Dedifferentiated amniotic fluid mesenchymal stem cell (primary cell): ENCODE measurements around the gene SPATA31C1.
"Not testable (repeated sequence)": the region's sequence is repeated elsewhere in the genome, so short reads cannot be mapped to it uniquely, and the experiment has no call there.

Experiments used
- DNase-seq: peaks from one replicate; pipeline ENCODE4 v3.0.0-alpha.2; 2016; ENCODE audit errors: extremely low spot score

Gene SPATA31C1

GRCh38 chr9:87886933-87887505 is 30.7 kb upstream of the SPATA31C1 start:
- no peak for DNase-seq

DNA sequence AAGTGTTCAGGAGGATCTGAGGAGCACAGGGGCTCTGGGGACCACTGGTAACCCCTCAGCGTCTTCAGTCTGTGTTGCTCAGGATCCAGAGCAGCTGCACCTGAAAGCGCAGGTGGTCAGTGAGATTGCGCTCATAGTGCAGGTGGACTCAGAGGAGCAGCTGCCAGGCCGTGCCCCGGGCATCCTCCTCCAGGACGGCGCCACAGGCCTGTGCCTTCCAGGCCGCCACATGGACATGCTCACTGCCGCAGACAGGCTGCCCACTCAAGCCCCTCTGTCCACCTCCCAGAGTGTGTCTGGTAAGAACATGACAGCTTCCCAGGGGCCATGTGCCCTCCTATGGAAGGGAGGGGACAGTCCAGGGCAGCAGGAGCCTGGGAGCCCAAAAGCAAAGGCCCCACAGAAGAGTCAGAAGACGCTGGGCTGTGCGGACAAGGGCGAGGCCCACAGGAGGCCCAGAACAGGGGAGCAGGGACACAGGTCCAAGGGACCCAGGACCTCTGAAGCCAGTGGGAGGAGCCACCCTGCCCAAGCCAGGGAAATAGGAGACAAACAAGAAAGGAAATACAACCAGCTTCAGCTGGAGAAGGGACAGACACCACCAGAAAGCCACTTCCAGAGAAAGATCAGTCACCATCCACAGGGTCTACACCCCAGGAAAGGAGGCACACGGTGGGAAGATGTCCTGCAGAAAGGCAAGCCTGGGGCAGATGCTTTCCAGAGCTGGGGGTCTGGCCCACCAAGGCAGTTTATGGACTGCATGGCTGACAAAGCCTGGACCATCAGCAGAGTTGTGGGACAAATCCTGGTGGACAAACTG is 29.9 kb upstream of the SPATA31C1 start:
- no peak for DNase-seq

GRCh38 chr9:87888501-87888900 is 29.3 kb upstream of the SPATA31C1 start:
- no peak for DNase-seq

DNA sequence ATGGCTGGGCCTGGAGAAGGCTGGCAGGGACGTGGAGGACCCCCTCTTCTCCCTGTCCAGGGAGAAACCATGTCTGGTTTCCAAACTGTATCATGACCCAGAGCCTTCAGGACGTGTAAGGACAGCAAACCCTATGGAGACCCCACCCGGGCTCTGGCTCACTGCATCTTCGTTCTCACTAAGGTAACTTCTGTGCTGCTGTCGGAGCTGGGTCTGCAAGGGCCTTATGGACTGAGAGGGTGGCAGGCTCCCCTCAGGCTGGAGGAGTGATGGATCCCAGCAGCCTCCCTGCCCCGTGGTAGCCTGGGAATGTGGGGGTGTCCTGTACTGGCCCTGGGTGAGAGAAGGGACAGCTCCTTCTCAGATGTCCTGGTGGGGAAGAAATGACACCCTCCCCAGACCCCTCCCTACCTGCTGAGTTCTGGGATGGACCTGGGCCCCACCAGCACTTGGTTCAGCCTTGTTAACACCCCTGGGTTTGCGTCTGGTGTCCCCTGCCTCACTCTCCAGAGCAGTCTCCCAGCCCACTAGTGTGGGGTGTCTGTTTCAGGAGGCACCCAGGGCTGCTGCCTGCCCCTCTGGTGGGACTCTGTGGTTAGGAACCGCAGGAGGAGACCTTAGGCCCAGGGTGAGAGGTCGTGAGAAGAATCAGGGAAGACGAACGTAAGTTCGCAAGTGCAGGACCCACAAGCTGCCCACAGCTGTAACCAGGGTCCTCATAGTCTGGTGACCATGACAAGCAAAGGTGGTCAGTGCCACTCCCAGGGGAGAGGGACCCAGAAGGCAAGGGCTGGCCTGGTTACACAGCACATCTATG is 28.5 kb upstream of the SPATA31C1 start:
- no peak for DNase-seq

DNA sequence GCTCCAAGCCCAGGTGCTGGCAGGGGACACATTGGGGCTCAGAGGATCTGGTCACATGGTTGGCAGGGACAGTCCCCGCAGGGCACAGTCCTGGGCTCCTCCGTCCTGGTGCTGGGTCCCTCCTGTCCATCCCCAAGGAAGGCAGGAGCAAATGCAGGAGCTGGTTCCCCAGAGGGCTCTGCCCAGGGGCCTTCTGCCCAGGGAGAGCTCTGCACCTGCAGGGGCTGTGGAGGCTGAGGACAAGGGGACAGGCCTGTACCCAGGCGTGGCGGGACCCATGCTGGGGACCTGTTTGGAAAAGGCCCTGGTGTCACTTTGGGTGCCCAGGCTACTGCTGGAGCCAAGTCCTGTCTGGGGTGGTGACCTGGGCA is 27.9 kb upstream of the SPATA31C1 start:
- DNase-seq = no peak

DNA sequence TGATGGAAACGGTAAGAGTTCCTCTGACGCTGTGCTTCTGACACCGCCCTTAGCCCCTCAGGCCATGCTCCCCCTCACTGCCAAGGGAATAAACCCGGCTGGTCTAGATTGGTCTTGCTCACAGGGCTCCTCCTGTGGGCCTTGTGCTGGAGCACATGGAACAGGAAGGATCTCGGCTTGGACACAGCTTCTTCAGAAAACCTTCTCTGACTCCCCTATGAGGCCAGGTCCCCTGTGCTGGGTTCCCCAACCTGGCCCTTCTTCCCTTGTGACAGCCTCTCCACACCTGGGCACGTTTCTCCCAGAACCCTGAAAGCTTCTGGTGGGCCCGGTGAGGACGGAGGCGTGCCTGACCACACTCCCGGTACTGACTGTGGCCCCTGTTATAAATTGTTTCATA is 26.9 kb upstream of the SPATA31C1 start:
- no peak for DNase-seq

- no peak for DNase-seq
Observed at GRCh38 chr9:87891754-87892153, 26.0 kb upstream of the SPATA31C1 start.

DNA sequence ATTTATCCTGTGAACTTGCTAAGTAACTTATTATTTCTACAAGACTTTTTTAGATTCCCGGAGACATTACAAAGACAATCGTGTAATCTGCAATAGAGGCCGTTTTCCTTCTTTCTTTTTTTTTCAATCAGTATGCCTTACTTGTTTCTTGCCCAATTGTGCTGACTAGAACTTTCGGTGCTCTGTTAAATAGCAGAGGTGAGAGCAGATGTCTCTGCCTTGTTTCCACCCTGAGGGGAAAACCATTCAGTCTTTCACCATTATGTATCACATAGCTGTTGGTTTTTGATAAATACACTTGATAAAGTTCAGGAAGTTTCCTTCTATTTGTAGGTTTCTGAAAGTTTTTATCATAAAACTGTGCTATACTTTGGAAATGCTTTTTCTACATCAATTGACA is 24.8 kb upstream of the SPATA31C1 start:
- DNase-seq = no peak

DNA sequence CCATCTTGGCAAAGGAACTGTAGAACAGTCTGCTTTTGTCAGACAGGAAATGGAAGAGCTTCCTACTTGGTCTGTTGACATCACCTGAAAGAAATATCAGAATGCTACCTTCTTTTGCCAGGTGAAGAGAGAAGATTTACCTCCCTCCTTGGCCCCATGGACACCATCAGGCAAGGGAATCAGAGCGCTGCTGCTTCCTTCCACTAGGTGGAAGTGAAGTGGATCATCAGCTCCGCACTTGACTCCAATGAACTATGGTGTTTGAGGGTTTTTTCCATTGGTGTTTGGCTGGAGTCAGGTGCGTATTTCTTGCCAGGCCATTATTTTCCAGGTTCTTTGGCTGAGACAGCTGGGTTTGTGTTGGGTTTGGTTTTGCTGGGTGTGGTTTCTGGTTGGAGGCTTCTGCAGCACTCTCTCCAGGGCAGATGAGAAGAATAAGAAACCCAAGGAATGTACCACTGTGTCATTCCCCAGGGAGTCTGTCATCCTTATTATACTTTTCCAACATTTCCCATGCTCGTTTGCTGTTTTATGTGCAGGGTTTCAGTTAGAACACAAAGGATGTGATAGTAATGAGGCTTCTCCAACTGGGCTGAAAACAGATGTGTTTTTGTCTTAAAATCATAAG is 22.6 kb upstream of the SPATA31C1 start:
- no peak for DNase-seq

GRCh38 chr9:87896891-87897290 is 20.9 kb upstream of the SPATA31C1 start:
- no peak for DNase-seq

DNA sequence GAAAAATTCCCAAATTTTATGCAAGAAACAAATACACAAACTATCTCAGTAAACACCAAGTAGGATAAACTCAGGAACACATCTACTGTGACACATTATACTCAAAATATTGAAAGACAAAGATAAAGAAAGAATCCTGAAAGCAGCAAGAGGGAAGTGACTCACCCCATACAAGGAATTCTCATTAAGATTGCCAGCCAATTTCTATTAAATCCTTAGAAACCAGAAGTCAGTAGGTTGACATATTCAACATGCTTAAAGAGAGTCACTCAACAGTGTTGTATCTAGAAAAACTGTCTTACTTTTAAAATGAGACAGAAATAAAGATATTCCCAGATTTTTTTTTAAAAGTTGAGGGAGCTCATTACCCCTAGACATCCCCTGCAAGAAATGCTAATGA is 19.6 kb upstream of the SPATA31C1 start:
- DNase-seq = no peak

GRCh38 chr9:87902371-87902770 is 15.4 kb upstream of the SPATA31C1 start:
- not testable (repeated sequence) for DNase-seq

DNA sequence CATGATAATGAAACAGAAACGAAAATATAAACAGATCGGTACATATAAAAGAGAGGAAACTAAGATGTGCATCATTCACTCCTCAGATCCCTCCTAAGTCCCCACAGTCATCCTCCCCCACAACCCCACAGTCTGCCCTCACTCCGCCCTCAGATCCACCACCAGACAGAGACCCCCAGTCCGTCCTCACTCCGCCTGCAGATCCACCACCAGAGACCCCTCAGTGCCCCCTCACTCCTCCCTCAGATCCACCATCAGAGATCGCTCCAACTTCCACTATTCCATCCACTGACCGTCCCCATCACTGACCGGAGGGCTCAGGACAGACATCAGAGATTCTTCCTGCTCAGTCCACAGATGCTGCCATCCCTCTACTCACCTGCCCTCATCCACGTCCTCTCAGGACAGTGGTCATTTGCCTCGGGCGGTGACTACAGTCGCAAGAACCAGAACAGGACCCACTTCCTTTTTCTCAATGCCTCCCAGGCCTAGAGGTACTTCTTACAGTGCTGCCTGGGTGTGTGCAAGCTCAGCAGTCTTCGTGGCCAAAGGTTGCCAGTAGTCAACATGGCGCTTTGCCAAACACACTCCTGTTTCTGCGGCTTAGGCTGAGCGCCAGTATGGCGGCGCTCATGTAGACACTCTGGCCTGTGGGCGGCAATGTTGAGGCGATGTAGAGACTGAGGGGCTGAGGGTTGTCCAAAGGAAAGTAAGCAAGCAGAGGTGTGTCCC is 8.3 kb upstream of the SPATA31C1 start:
- DNase-seq = peak; percentile 8

GRCh38 chr9:87910821-87911220 is 6.9 kb upstream of the SPATA31C1 start:
- DNase-seq = peak; percentile 83

DNA sequence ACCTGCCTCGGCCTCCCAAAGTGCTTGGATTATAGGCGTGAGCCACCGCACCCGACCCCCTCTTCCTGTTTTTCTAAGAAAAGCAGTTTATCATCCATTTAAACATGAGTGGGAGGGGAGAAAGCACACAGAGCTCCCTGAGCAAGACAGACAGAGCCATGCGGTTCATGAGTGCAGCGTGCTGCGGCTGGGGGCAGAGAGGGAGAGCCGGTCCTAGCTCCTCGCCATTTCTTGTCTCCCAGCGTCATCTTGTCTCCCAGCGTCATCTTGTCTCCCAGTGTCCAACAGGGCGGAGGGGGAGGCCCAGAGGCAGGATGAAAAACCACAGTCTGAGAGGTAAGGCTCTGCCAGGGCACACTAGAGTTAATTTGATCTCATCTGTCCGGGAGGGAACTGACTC is 1.3 kb downstream of the SPATA31C1 start:
- not testable (repeated sequence) for DNase-seq

- not testable (repeated sequence) for DNase-seq
Observed at GRCh38 chr9:87921561-87921960, 3.8 kb downstream of the SPATA31C1 start.

- DNase-seq = not testable (repeated sequence)
Observed at GRCh38 chr9:87923012-87923411, 5.2 kb downstream of the SPATA31C1 start.

DNA sequence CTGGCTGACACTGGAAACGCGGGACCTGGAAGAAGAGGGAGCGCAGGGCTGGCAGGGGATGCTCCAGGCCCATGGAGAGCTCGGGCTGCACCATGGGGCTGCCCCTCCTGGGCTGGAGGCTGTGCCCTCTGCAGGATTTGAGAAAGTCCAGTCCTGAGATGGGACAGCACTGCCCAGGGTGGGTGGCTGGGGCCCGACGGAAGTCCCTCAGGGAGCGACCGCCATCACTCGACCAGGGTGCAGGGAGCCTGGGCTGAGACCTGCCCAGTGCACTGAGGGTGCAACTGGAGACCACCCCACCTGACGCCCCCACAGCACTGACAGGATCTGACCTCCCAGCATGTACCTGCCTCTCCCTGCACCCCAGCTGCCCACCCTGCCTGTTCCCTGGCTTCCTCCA is 7.1 kb downstream of the SPATA31C1 start:
- DNase-seq = not testable (repeated sequence)

GRCh38 chr9:87929152-87929551 is 11.4 kb downstream of the SPATA31C1 start:
- not testable (repeated sequence) for DNase-seq

- DNase-seq = not testable (repeated sequence)
Observed at GRCh38 chr9:87934444-87934843, 16.7 kb downstream of the SPATA31C1 start.

DNA sequence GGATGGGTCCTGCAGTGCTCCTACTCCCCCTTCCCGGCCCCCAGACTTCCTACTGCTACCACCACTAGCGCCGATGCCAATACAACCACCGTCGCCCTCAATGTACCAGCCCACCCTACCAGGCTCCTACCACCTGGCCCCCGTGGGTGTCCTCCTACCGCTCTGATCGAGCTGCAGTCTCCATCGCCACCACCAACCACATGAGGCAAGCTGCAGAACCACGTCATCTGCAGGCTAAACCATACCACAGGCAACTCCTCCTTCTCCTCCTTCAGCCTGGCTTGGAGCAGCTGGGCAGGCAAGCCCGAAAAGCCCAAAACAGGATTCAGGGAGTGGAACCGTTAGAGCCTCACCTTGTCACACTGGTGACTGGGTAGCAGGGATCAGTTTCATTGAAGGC is 19.6 kb downstream of the SPATA31C1 start:
- not testable (repeated sequence) for DNase-seq
